ENCODE measurements around the gene RPAIN. TPM values are rescaled to one million over a fixed set of nuclear protein-coding genes. Genes with fewer than 3 reads are reported as not detected.

RPAIN gene
- total and polyA plus RNA-seq, 2 experiments from 2014 or later = 69.7 to 115 TPM

DNA sequence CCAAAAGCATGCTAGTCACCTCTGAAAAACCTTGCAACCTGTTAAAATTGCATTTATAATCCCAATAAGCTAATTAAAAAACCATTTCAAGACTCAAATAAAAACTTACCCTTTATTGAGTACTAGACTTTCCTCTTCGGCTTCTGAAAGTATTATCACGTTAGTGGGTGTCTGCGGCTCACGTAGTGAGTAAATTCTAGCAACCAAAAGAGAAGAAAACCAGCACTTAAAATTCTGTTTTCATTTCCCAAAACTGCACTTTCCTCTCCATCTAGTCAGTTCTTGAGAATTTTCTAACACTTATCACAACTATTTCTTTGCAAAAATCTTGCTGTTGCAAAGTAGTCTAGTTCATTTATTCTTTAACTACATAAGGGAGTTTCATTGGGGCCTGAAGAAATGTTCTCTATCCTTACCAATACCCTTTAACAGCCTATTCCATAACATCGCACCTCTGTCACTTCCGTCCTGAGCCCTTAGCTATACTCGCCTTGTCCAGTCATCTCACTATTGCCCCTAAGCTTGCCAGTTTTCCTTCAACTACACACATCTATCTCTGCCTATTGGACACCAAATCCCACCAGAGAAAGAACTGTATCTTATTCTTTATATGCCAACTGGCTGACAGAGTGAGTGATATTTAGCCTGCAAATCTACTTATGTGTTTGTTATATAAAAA lies 9.2 kb upstream of the RPAIN start:
- Mint-ChIP-seq H3K9me3 (no peaks in the 10 kb centered on the region), H3K4me1 (no peaks in the 10 kb centered on the region), H3K27ac (no peak overlapping the region), H3K4me3 (no peak overlapping the region), H3K36me3 (ENCODE audit: low read depth) (peaks cover 45% of the 10 kb centered on the region), H3K27me3 (ENCODE audit: insufficient read depth, low read depth, poor library complexity) (no peaks in the 10 kb centered on the region)
- peaks cover 84% of the 10 kb centered on the region for H3K36me3 ChIP-seq (ENCODE audit: insufficient read depth)
- no peak overlapping the region for H3K4me2 ChIP-seq
- no peaks in the 10 kb centered on the region for H3K9me2 ChIP-seq (ENCODE audit: insufficient read depth)
- no peaks in the 10 kb centered on the region for H3F3A ChIP-seq (replicated peaks; ENCODE audit: low read depth)
- no peak overlapping the region for H2AFZ ChIP-seq
- H3K4me3 ChIP-seq = no peak overlapping the region
- DNase-seq (ENCODE audit: low spot score) (no peak), ATAC-seq (no peak)
- TF ChIP-seq, protein P1, sequence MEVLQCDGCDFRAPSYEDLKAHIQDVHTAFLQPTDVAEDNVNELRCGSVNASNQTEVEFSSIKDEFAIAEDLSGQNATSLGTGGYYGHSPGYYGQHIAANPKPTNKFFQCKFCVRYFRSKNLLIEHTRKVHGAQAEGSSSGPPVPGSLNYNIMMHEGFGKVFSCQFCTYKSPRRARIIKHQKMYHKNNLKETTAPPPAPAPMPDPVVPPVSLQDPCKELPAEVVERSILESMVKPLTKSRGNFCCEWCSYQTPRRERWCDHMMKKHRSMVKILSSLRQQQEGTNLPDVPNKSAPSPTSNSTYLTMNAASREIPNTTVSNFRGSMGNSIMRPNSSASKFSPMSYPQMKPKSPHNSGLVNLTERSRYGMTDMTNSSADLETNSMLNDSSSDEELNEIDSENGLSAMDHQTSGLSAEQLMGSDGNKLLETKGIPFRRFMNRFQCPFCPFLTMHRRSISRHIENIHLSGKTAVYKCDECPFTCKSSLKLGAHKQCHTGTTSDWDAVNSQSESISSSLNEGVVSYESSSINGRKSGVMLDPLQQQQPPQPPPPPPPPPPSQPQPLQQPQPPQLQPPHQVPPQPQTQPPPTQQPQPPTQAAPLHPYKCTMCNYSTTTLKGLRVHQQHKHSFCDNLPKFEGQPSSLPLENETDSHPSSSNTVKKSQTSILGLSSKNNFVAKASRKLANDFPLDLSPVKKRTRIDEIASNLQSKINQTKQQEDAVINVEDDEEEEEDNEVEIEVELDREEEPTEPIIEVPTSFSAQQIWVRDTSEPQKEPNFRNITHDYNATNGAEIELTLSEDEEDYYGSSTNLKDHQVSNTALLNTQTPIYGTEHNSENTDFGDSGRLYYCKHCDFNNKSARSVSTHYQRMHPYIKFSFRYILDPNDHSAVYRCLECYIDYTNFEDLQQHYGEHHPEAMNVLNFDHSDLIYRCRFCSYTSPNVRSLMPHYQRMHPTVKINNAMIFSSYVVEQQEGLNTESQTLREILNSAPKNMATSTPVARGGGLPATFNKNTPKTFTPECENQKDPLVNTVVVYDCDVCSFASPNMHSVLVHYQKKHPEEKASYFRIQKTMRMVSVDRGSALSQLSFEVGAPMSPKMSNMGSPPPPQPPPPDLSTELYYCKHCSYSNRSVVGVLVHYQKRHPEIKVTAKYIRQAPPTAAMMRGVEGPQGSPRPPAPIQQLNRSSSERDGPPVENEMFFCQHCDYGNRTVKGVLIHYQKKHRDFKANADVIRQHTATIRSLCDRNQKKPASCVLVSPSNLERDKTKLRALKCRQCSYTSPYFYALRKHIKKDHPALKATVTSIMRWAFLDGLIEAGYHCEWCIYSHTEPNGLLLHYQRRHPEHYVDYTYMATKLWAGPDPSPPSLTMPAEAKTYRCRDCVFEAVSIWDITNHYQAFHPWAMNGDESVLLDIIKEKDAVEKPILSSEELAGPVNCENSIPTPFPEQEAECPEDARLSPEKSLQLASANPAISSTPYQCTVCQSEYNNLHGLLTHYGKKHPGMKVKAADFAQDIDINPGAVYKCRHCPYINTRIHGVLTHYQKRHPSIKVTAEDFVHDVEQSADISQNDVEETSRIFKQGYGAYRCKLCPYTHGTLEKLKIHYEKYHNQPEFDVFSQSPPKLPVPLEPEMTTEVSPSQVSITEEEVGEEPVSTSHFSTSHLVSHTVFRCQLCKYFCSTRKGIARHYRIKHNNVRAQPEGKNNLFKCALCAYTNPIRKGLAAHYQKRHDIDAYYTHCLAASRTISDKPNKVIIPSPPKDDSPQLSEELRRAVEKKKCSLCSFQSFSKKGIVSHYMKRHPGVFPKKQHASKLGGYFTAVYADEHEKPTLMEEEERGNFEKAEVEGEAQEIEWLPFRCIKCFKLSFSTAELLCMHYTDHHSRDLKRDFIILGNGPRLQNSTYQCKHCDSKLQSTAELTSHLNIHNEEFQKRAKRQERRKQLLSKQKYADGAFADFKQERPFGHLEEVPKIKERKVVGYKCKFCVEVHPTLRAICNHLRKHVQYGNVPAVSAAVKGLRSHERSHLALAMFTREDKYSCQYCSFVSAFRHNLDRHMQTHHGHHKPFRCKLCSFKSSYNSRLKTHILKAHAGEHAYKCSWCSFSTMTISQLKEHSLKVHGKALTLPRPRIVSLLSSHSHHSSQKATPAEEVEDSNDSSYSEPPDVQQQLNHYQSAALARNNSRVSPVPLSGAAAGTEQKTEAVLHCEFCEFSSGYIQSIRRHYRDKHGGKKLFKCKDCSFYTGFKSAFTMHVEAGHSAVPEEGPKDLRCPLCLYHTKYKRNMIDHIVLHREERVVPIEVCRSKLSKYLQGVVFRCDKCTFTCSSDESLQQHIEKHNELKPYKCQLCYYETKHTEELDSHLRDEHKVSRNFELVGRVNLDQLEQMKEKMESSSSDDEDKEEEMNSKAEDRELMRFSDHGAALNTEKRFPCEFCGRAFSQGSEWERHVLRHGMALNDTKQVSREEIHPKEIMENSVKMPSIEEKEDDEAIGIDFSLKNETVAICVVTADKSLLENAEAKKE (CRISPR knock-in tag; IDR thresholded peaks at IDR 0.05) = no peak
- TF ChIP-seq ZNF114 (CRISPR knock-in tag; IDR thresholded peaks at IDR 0.05) = no peak
- H3K4me1 ChIP-seq (ENCODE audit: insufficient read depth) = no peaks in the 10 kb centered on the region
- H3K27me3 ChIP-seq (ENCODE audit: insufficient read depth) = no peaks in the 10 kb centered on the region
- peaks cover 54% of the 10 kb centered on the region for H3K79me2 ChIP-seq (replicated peaks; ENCODE audit: insufficient read depth)
- H3K27ac ChIP-seq (ENCODE audit: low read depth) = no peak overlapping the region
- peaks cover 41% of the 10 kb centered on the region; the same call in 1 of the 2 replicates for H4K20me1 ChIP-seq (replicated peaks; ENCODE audit: insufficient read depth)

DNA sequence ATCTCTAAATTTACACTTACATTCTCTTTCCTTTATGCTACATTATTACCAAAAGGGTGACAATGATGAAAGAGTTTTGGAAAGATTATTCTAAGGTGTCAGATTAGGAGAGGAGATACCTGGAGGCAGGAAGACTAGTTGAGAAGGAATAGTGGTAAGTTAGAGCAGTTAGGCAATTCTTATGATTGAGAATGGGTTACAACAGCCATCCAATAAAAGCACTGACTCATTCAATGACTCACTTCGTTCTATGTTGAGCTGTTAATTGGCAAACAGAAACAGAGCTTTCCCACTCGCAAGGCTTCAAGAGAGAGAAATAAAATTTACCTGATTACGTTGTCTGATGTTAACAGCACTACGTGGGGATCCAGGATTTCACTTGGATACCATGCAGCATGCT lies 6.3 kb upstream of the RPAIN start:
- Histone ChIP-seq H3K79me2 (replicated peaks; ENCODE audit: insufficient read depth) (peaks cover 79% of the 10 kb centered on the region), H3K27ac (ENCODE audit: low read depth) (no peak overlapping the region)
- no peak overlapping the region for H3K4me3 Mint-ChIP-seq

More for the DNA sequence above, 6.3 kb upstream of the RPAIN start:
- Histone ChIP-seq H3K27me3 (ENCODE audit: insufficient read depth) (no peaks in the 10 kb centered on the region), H2AFZ (no peak overlapping the region), H3F3A (replicated peaks; ENCODE audit: low read depth) (no peaks in the 10 kb centered on the region), H3K9me2 (ENCODE audit: insufficient read depth) (no peaks in the 10 kb centered on the region), H3K4me1 (ENCODE audit: insufficient read depth) (no peaks in the 10 kb centered on the region), H4K20me1 (replicated peaks; ENCODE audit: insufficient read depth) (peaks cover 30% of the 10 kb centered on the region), H3K4me3 (no peak overlapping the region), H3K36me3 (ENCODE audit: insufficient read depth) (peaks cover 74% of the 10 kb centered on the region), H3K4me2 (no peak overlapping the region)
- Mint-ChIP-seq H3K27me3 (ENCODE audit: insufficient read depth, low read depth, poor library complexity) (peaks cover 4% of the 10 kb centered on the region), H3K4me1 (no peaks in the 10 kb centered on the region), H3K36me3 (ENCODE audit: low read depth) (peaks cover 58% of the 10 kb centered on the region), H3K27ac (peak overlapping the region; percentile 43; the same call in 1 of the 2 replicates), H3K9me3 (no peaks in the 10 kb centered on the region)
- DNase-seq (ENCODE audit: low spot score) = no peak
- ATAC-seq = no peak
- TF ChIP-seq POLR2AphosphoS5 (IDR thresholded peaks at IDR 0.05; ENCODE audit: low read depth) = no peak
- TF ChIP-seq, protein P2, sequence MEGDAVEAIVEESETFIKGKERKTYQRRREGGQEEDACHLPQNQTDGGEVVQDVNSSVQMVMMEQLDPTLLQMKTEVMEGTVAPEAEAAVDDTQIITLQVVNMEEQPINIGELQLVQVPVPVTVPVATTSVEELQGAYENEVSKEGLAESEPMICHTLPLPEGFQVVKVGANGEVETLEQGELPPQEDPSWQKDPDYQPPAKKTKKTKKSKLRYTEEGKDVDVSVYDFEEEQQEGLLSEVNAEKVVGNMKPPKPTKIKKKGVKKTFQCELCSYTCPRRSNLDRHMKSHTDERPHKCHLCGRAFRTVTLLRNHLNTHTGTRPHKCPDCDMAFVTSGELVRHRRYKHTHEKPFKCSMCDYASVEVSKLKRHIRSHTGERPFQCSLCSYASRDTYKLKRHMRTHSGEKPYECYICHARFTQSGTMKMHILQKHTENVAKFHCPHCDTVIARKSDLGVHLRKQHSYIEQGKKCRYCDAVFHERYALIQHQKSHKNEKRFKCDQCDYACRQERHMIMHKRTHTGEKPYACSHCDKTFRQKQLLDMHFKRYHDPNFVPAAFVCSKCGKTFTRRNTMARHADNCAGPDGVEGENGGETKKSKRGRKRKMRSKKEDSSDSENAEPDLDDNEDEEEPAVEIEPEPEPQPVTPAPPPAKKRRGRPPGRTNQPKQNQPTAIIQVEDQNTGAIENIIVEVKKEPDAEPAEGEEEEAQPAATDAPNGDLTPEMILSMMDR (conservative IDR thresholded peaks at IDR 0.05; ENCODE audit: low read depth in 2 of 2) = no peak
